D721Med (cell line): Measurements from ENCODE around the gene AGRP.
"Not testable (repeated sequence)": the region's sequence is repeated elsewhere in the genome, so short reads cannot be mapped to it uniquely, and the experiment has no call there.

Experiments used
- DNase-seq: peaks from one replicate; pipeline ENCODE4 v3.0.0; 2011; ENCODE audit warnings: low spot score; ENCODE audit not compliant: insufficient read length
- FAIRE-seq: peaks from 2 replicates; lab custom pipeline; 2011; peaks lifted over from hg19 to GRCh38; lab: Jason Lieb, UNC
- TF ChIP-seq, protein P1 (sequence below): IDR thresholded peaks from 2 replicates; pipeline ENCODE4 v1.5.1; 2012; ENCODE audit warnings: mild to moderate bottlenecking, control low read depth; ENCODE audit not compliant: insufficient read depth; ENCODE audit errors: missing control alignments

AGRP gene

DNA sequence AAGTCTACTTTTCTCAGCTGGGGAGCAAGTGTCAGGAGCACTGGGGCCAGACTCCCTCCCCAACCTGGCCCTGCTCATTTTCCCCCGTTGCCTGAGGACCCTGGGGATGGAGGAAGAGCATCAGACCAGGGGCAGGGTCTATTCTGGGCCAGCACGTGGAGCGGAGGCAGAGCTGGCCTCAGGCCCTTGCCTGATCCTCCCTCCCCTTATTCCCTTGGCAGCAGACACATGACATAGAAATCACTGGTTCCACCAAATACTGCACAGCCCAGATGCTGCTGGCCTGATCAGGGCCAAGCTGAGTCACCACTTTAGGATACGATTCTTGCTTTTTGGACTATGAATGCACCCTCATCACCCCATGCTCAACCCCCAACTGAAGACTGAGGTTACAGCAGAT is 15.8 kb upstream of the AGRP start:
- DNase-seq: no peak
- FAIRE-seq: no peak
- TF ChIP-seq, protein P1, sequence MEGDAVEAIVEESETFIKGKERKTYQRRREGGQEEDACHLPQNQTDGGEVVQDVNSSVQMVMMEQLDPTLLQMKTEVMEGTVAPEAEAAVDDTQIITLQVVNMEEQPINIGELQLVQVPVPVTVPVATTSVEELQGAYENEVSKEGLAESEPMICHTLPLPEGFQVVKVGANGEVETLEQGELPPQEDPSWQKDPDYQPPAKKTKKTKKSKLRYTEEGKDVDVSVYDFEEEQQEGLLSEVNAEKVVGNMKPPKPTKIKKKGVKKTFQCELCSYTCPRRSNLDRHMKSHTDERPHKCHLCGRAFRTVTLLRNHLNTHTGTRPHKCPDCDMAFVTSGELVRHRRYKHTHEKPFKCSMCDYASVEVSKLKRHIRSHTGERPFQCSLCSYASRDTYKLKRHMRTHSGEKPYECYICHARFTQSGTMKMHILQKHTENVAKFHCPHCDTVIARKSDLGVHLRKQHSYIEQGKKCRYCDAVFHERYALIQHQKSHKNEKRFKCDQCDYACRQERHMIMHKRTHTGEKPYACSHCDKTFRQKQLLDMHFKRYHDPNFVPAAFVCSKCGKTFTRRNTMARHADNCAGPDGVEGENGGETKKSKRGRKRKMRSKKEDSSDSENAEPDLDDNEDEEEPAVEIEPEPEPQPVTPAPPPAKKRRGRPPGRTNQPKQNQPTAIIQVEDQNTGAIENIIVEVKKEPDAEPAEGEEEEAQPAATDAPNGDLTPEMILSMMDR: no peak

DNA sequence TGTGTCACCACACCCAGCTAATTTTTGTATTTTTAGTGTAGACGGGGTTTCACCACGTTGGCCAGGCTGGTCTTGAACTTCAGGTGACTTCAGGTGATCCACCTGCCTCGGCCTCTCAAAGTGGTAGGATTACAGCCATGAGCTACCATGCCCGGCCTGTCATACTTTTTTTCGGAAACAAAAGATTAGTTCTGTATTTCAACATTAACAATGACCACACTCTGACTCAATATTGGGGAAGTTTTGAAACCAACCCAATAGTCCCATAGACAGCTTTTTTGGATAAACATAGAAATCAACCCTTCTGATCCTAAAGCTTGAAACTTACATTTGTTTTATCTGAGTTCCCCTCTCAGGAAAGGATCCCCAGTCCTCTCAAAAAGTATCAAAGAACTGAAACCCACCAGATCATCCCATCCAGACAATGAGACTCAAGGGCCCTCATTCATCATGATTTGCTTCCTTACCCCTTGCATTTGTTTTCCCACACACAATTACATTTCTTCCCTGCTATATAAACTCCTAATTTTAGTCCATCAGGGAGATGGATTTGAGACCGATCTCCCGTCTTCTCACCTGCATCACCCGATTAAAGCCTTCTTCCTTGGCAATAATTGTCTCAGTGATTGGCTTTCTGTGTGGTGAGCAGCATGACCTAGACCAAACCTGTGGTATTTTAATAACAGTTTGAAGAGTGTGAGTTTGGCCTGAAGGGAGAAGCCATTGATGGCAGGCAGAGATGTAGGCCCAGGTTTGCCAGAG is 7.2 kb upstream of the AGRP start:
- DNase-seq (no peak), FAIRE-seq (no peak)

DNA sequence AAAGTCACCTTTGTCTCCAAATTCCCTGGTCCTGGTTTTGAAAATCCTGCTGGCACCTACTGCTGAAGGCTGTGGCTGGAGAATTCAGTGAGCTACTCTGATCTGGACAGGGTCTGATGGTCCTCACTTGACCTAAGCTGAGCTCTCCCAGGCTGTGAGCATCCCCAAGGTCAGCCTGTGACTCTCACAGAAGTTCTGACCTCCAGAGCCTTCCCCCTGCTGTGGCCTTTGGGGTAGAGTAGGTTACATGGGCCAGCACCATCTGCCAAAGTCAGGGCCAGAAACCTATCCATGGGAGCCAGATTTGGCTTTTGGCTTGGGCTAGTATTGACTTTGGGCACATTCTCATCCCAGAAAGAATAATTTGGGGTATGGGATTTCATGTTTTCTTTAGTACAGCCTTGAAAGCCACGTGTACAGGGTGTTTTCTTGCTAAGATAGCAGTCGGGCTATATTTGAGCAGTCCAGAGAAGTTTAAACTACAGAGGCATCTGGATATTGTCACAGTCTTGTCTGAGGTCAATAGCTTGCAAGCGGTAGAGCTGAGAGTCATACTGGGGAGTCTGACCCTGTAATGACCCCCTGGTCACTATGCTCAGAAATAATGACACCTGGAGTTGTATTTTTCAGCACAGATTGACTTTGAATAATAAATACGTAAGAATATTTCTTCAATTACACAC is 6.2 kb upstream of the AGRP start:
- TF ChIP-seq, protein P1: no peak
- FAIRE-seq: no peak
- DNase-seq: no peak

More for the DNA sequence above, 7.2 kb upstream of the AGRP start:
- TF ChIP-seq, protein P1: no peak

DNA sequence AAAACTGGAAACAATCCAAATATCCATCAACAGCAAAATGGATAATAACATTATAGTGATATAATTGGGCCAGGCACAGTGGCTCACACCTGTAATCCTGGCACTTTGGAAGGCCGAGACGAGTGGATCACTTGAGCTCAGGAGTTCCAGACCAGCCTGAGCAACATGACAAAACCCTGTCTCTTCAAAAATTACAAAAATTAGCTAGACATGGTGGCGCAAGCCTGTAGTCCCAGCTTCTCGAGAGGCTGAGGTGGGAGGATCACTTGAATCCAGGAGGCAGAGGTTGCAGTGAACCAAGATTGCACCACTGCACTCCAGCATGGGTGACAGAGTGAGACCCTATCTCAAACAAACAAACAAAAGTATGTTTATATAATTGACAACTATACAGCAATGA is 4.2 kb upstream of the AGRP start:
- not testable (repeated sequence) for FAIRE-seq, DNase-seq

DNA sequence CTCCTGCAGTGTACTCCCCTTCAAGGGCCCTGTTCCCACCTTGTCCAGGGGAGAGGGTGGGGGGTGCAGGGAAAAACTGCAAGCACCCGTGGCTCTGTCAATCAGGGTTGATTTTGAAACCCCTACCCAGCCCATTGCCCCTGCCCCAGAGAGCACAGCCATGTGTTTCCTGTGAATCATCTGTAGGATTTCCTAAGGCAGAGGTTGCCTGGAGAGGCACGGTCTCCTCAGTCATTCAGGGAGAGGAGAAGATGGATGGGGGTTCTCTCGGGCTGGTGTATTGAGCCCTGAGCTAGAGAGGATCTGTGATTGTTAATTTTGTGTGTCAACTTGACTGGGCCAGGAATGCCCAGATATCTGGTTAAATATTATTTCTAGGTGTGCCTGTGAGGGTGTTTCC is 3.5 kb upstream of the AGRP start:
- FAIRE-seq (no peak), DNase-seq (no peak)
- TF ChIP-seq, protein P1: no peak

DNA sequence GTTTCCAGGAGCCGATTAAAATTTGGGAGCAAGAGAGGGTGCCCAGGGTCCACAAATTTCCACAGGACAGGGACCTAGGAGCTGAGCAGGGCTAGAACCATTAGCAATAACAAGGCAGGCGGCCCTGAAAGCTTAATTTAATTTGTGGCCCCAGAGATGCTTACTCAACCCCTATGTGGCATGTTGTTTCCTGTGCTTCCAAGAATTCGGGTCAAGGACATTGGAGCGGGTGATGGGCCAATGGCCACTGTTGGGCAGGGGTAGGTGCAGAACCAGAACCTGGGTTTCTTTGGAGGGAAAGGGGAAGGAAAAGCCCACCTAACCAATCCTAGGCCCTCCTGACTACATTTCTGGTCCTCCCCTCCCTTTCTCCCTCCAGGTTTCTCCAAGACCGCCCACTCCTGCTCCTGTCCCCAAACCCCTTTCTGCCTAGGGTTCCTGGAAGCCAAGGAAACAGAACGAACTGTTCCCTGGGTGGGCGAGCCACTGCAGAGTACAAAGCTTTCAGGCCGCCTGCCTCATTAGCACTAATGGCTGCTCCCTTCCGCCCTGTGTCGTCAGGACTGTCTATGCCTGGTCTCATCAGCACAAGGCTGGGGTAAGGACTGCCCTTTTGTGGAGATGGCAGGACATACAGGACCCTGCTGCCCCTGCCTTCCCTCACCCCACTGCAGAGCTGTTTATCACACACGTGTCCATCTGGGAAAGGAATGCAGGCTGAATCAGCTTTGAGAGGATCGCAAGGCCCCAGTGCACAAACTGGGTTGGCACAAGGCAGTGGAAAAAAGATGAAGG is 581 bp upstream of the AGRP start:
- FAIRE-seq (no peak), DNase-seq (no peak)
- TF ChIP-seq, protein P1: no peak

DNA sequence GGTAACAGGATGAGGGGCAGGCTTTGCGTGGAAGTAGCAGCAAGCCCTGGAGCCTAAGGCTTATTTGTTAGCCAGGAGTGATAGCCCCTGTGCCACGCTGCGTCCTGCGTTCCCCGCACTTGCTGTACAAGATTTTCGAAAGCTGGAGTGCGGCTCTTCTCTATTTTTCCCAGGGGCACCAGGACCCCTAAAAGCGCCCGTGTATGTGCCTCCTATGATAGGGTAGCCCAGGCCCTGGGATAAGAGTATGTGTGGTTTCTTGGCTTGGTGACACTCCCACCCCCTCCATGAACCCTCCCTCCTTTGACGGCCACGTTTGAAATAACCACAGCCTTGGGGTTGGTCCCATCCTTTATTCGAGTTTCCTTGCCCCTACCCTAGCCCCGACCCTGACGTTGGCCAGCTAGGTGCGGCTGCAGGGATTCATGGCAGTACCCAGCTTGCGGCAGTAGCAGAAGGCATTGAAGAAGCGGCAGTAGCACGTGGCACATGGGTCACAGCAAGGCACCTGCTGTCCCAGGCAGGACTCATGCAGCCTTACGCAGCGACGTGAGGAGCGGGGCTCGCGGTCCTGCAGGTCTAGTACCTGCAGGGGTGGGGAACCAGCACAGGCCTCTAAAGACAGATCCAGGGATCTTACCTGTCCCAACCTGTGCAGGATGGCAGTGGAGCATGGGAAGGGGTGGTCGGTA is 968 bp downstream of the AGRP start:
- no peak for FAIRE-seq
- no peak for DNase-seq
- TF ChIP-seq, protein P1: no peak
